H9 (cell line): Measurements from ENCODE around the gene BTG3. TPM values are rescaled to one million over a fixed set of nuclear protein-coding genes. Genes with fewer than 3 reads are reported as not detected.

Source experiments
- DNase-seq: peaks from one replicate; pipeline ENCODE4 v3.0.0-alpha.2; 2017
- H2AFZ ChIP-seq: one replicate; pipeline ENCODE4 v1.6.1; 2013; ENCODE audit warnings: mild to moderate bottlenecking, low read length, control low read depth, moderate library complexity
- H2AK5ac ChIP-seq: 2 replicates; pipeline ENCODE4 v1.6.1; 2013; ENCODE audit warnings: low read length, control low read depth, mixed read lengths; ENCODE audit not compliant: insufficient read length
- H2BK120ac ChIP-seq: one replicate; pipeline ENCODE4 v1.6.1; 2013; ENCODE audit warnings: low read depth, mild to moderate bottlenecking, low read length, control low read depth, inconsistent platforms; ENCODE audit not compliant: poor library complexity, severe bottlenecking
- H2BK12ac ChIP-seq: 2 replicates; pipeline ENCODE4 v1.6.1; 2013; ENCODE audit warnings: low read length, control low read depth, mixed read lengths, low read depth; ENCODE audit not compliant: insufficient read length
- H2BK15ac ChIP-seq: 2 replicates; pipeline ENCODE4 v1.6.1; 2013; ENCODE audit warnings: low read depth, low read length, control low read depth
- H2BK20ac ChIP-seq: one replicate; pipeline ENCODE4 v1.6.1; 2013; ENCODE audit warnings: low read depth, mild to moderate bottlenecking, low read length, control low read depth, inconsistent platforms; ENCODE audit not compliant: poor library complexity, severe bottlenecking
- H2BK5ac ChIP-seq: 2 replicates; pipeline ENCODE4 v1.6.1; 2013; ENCODE audit warnings: low read length, control low read depth, mixed read lengths; ENCODE audit not compliant: insufficient read length
- H3K14ac ChIP-seq: 2 replicates; pipeline ENCODE4 v1.6.1; 2013; ENCODE audit warnings: low read length, control low read depth; ENCODE audit not compliant: insufficient read depth
- H3K18ac ChIP-seq: 2 replicates; pipeline ENCODE4 v1.6.1; 2013; ENCODE audit warnings: low read depth, mild to moderate bottlenecking, mixed read lengths, low read length, control low read depth; ENCODE audit not compliant: insufficient read length
- H3K23ac ChIP-seq: 2 replicates; pipeline ENCODE4 v1.6.1; 2013; ENCODE audit warnings: low read length, control low read depth, mixed read lengths, low read depth; ENCODE audit not compliant: insufficient read length
- H3K23me2 ChIP-seq: 2 replicates; pipeline ENCODE4 v1.6.1; 2013; ENCODE audit warnings: low read depth, mild to moderate bottlenecking, mixed read lengths, low read length, control low read depth; ENCODE audit not compliant: insufficient read length, poor library complexity, severe bottlenecking
- H3K27ac ChIP-seq: 2 replicates; pipeline ENCODE4 v1.5.1; 2013; ENCODE audit warnings: low read length, control low read depth, mixed read lengths, low read depth; ENCODE audit not compliant: insufficient read length
- H3K27me3 ChIP-seq: 2 replicates; pipeline ENCODE4 v1.6.1; 2013; ENCODE audit warnings: low read length, control low read depth, inconsistent platforms; ENCODE audit not compliant: insufficient read depth
- H3K4ac ChIP-seq: 2 replicates; pipeline ENCODE4 v1.6.1; 2013; ENCODE audit warnings: low read depth, mild to moderate bottlenecking, control low read depth, inconsistent platforms, low read length, moderate library complexity
- H3K4me1 ChIP-seq: 2 replicates; pipeline ENCODE4 v1.6.1; 2013; ENCODE audit warnings: low read length, control low read depth, inconsistent platforms; ENCODE audit not compliant: insufficient read depth
- H3K4me2 ChIP-seq: 2 replicates; pipeline ENCODE4 v1.6.1; 2013; ENCODE audit warnings: low read length, control low read depth, mixed read lengths; ENCODE audit not compliant: insufficient read length, insufficient read depth
- H3K56ac ChIP-seq: 2 replicates; pipeline ENCODE4 v1.6.1; 2013; ENCODE audit warnings: low read depth, mild to moderate bottlenecking, mixed read lengths, low read length, control low read depth; ENCODE audit not compliant: insufficient read length
- H3K79me1 ChIP-seq: 2 replicates; pipeline ENCODE4 v1.6.1; 2013; ENCODE audit warnings: low read depth, mild to moderate bottlenecking, moderate library complexity, low read length, control low read depth, inconsistent platforms; ENCODE audit not compliant: insufficient read depth, poor library complexity, severe bottlenecking
- H3K79me2 ChIP-seq: 2 replicates; pipeline ENCODE4 v1.6.1; 2013; ENCODE audit warnings: low read length, control low read depth, inconsistent platforms; ENCODE audit not compliant: insufficient read depth
- H3K9ac ChIP-seq: 2 replicates; pipeline ENCODE4 v1.6.1; 2013; ENCODE audit warnings: low read length, control low read depth, mixed read lengths; ENCODE audit not compliant: insufficient read length; ENCODE audit errors: extremely low read depth
- H3K9me3 ChIP-seq: one replicate; pipeline ENCODE4 v1.6.1; 2013; ENCODE audit warnings: low read depth, low read length, inconsistent platforms; ENCODE audit not compliant: control insufficient read depth
- H3T11ph ChIP-seq: one replicate; pipeline ENCODE4 v1.6.1; 2013; ENCODE audit warnings: mild to moderate bottlenecking, low read length, control low read depth, inconsistent platforms
- H4K20me1 ChIP-seq: one replicate; pipeline ENCODE4 v1.6.1; 2013; ENCODE audit not compliant: control insufficient read depth, insufficient read length, insufficient read depth
- H4K5ac ChIP-seq: 2 replicates; pipeline ENCODE4 v1.6.1; 2013; ENCODE audit warnings: low read depth, mild to moderate bottlenecking, mixed read lengths, low read length, control low read depth; ENCODE audit not compliant: insufficient read length
- H4K8ac ChIP-seq: replicated peaks from 2 replicates; pipeline ENCODE4 v1.6.1; 2013; ENCODE audit warnings: low read length, control low read depth, mixed read lengths, low read depth; ENCODE audit not compliant: insufficient read length
- H4K91ac ChIP-seq: 2 replicates; pipeline ENCODE4 v1.6.1; 2013; ENCODE audit warnings: low read depth, mild to moderate bottlenecking, moderate library complexity, mixed read lengths, low read length, control low read depth; ENCODE audit not compliant: insufficient read length
- H3K27ac Mint-ChIP-seq, 3 experiments: 2 replicates in 2 of 3; 3 replicates in 1 of 3; pipeline ENCODE4 v1.8.0; 2020 to 2021; ENCODE audit warnings: mixed read lengths in 3 of 3, mild to moderate bottlenecking in 1 of 3, moderate library complexity in 1 of 3
- H3K27me3 Mint-ChIP-seq: 2 replicates; pipeline ENCODE4 v1.8.0; 2021; ENCODE audit warnings: low read depth, mild to moderate bottlenecking, moderate library complexity, mixed read lengths
- H3K36me3 Mint-ChIP-seq, 3 experiments: 2 replicates in 2 of 3; 3 replicates in 1 of 3; pipeline ENCODE4 v1.8.0; 2020 to 2021; ENCODE audit warnings: low read depth in 3 of 3, mixed read lengths in 3 of 3; ENCODE audit not compliant: insufficient read depth in 1 of 3
- H3K4me1 Mint-ChIP-seq, 2 experiments: 2 replicates each; pipeline ENCODE4 v1.8.0; 2020; ENCODE audit warnings: mixed read lengths in 2 of 2
- H3K4me3 Mint-ChIP-seq, 2 experiments: 2 replicates in 1 of 2; 3 replicates in 1 of 2; pipeline ENCODE4 v1.8.0; 2020 to 2021; ENCODE audit warnings: mild to moderate bottlenecking in 2 of 2, mixed read lengths in 2 of 2, moderate library complexity in 1 of 2
- H3K9me3 Mint-ChIP-seq, 2 experiments: 2 replicates in 1 of 2; 3 replicates in 1 of 2; pipeline ENCODE4 v1.8.0; 2020; ENCODE audit warnings: mild to moderate bottlenecking in 2 of 2, mixed read lengths in 2 of 2, moderate library complexity in 1 of 2
- WGBS: extraction: QIAGEN DNeasy Blood & Tissue Kit; methylation state at CpG from one replicate; pipeline ENCODE4 v1.1.7; 2013; ENCODE audit warnings: missing lambda C conversion rate, low lambda C conversion rate, mixed read lengths; ENCODE audit not compliant: insufficient read length; ENCODE audit errors: extremely low coverage; 5-methylcytosine and 5-hydroxymethylcytosine counted together
- total RNA-seq: library from RNA; stranded (reverse); gene quantifications from 2 replicates; pipeline ENCODE4 v1.2.1, GENCODE V29; 2021
- TF ChIP-seq, protein P1 (sequence below): fragments of 200-600 bp; sonication (generic); conservative IDR thresholded peaks from 3 replicates; pipeline ENCODE4 v1.8.0; 2021; ENCODE audit warnings: antibody characterized with exemption, mild to moderate bottlenecking

The BTG3 gene
- total RNA-seq, 1 experiment from 2014 or later, result 32.2 TPM

GRCh38 chr21:17575076-17575475 is 37.6 kb downstream of the BTG3 start:
- no peaks in the 10 kb centered on the region for H3K9me3 Mint-ChIP-seq
- TF ChIP-seq, protein P1, sequence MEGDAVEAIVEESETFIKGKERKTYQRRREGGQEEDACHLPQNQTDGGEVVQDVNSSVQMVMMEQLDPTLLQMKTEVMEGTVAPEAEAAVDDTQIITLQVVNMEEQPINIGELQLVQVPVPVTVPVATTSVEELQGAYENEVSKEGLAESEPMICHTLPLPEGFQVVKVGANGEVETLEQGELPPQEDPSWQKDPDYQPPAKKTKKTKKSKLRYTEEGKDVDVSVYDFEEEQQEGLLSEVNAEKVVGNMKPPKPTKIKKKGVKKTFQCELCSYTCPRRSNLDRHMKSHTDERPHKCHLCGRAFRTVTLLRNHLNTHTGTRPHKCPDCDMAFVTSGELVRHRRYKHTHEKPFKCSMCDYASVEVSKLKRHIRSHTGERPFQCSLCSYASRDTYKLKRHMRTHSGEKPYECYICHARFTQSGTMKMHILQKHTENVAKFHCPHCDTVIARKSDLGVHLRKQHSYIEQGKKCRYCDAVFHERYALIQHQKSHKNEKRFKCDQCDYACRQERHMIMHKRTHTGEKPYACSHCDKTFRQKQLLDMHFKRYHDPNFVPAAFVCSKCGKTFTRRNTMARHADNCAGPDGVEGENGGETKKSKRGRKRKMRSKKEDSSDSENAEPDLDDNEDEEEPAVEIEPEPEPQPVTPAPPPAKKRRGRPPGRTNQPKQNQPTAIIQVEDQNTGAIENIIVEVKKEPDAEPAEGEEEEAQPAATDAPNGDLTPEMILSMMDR, result no peak
- H3K18ac ChIP-seq, result no peak overlapping the region
- H3K9ac ChIP-seq, result no peak overlapping the region
- no peak overlapping the region for H4K5ac ChIP-seq
- no peaks in the 10 kb centered on the region for H4K20me1 ChIP-seq
- no peak overlapping the region for H2BK15ac ChIP-seq
- H3T11ph ChIP-seq, result no peak overlapping the region
- H3K23me2 ChIP-seq, result no peaks in the 10 kb centered on the region
- H3K27ac Mint-ChIP-seq, result no peak overlapping the region
- H3K27me3 Mint-ChIP-seq, result no peaks in the 10 kb centered on the region
- whole genome bisulfite sequencing, result no CpG with 5 or more reads among the region's 5 CpGs
- H3K4me3 Mint-ChIP-seq, result no peak overlapping the region
- H3K9me3 ChIP-seq, result no peaks in the 10 kb centered on the region
- no peak overlapping the region for H3K4ac ChIP-seq
- no peak overlapping the region for H2AK5ac ChIP-seq
- 0 out of 4 replicates have a peak, but pooled peaks cover 0 to 2% of the 10 kb centered on the region in 2 experiments for H3K4me1 Mint-ChIP-seq
- no peak overlapping the region for H2BK12ac ChIP-seq
- no peak overlapping the region for H4K91ac ChIP-seq
- H3K36me3 Mint-ChIP-seq, result peaks cover 0 to 15% (median 2%) of the 10 kb centered on the region in 3 experiments; a peak in 4 of 7 replicates
- no peak overlapping the region for H3K56ac ChIP-seq
- H2AFZ ChIP-seq, result no peak overlapping the region
- H3K27ac ChIP-seq, result no peak overlapping the region
- H3K14ac ChIP-seq, result no peak overlapping the region
- H4K8ac ChIP-seq, result no peak overlapping the region
- H3K79me1 ChIP-seq, result no peaks in the 10 kb centered on the region
- no peak overlapping the region for H2BK120ac ChIP-seq
- H2BK20ac ChIP-seq, result no peak overlapping the region
- no peak overlapping the region for H2BK5ac ChIP-seq
- H3K4me1 ChIP-seq, result no peaks in the 10 kb centered on the region
- H3K27me3 ChIP-seq, result no peaks in the 10 kb centered on the region
- no peak overlapping the region for H3K23ac ChIP-seq
- no peak for DNase-seq
- no peaks in the 10 kb centered on the region for H3K79me2 ChIP-seq
- H3K4me2 ChIP-seq, result no peak overlapping the region
